ENCODE results near the gene ARHGAP4. TPM values are rescaled to one million over a fixed set of nuclear protein-coding genes. Genes with fewer than 3 reads are reported as not detected.

Gene ARHGAP4
- total and polyA plus RNA-seq, 2 experiments from 2014 or later = 6.2 to 6.4 TPM

DNA sequence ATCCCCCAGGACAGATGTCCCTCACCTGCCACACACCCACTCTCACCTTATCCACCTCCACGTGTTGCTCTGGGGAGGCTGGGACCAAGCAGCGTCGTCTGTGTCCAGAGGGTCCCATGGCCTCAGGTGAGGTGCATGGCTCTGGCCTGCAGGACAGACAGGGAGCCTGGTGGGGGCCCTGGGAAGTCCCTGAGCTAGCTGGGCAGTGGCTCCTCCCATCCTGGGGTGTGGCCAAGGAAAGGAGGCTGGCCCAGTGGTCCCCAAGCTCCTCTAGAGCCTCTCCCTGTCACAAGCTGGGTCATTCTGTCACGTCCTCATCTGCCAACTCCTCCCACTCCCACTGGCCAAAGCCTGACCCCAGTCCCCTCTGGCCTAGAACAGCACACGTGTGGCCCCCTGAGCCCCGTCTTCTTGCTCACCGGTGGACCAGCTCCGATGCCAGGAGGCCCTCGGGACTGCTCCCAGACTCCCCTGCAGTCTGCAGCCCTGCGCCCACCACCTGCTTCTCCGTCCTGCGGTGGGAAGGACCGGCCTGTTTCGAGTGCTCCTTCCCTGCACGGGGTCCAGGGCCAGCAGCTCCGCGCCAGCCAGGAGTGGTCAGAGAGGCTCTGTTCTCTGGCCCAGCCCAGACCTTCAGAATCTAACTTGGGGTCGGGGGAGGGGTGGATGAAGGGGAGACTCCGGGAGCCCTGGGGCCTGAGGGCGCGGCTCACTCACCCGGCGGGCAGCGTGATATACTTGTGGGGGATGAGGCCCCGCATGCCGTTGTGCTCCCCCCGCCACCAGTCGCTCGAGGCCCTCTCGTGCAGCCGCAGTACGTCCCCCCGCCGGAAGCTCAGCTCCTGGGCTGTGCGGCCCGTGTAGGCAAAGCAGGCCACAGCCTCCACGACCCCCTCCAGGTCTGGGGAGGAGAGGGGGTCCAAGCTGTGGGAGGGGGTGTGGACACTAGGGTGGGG lies 16.8 kb downstream of the ARHGAP4 start:
- TF ChIP-seq, protein P1, sequence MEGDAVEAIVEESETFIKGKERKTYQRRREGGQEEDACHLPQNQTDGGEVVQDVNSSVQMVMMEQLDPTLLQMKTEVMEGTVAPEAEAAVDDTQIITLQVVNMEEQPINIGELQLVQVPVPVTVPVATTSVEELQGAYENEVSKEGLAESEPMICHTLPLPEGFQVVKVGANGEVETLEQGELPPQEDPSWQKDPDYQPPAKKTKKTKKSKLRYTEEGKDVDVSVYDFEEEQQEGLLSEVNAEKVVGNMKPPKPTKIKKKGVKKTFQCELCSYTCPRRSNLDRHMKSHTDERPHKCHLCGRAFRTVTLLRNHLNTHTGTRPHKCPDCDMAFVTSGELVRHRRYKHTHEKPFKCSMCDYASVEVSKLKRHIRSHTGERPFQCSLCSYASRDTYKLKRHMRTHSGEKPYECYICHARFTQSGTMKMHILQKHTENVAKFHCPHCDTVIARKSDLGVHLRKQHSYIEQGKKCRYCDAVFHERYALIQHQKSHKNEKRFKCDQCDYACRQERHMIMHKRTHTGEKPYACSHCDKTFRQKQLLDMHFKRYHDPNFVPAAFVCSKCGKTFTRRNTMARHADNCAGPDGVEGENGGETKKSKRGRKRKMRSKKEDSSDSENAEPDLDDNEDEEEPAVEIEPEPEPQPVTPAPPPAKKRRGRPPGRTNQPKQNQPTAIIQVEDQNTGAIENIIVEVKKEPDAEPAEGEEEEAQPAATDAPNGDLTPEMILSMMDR (IDR thresholded peaks at IDR 0.05; ENCODE audit: poor library complexity) = no peak
- TF ChIP-seq EZH2phosphoT487 (IDR thresholded peaks at IDR 0.05; ENCODE audit: low read depth, severe bottlenecking, unreplicated experiment) (no peak), EZH2 (IDR thresholded peaks at IDR 0.05; ENCODE audit: borderline replicate concordance) (no peak)
- WGBS (ENCODE audit: low lambda C conversion rate, missing lambda C conversion rate) = 82% methylated on average over 24 of the region's 37 CpGs
- no peak overlapping the region for H2AFZ ChIP-seq
- H3K27me3 ChIP-seq = no peaks in the 10 kb centered on the region
- DNase-seq (ENCODE audit: low spot score) = no peak
- H3K9me2 ChIP-seq (replicated peaks; ENCODE audit: insufficient read depth) = no peaks in the 10 kb centered on the region
- no peak overlapping the region for H3K4me3 ChIP-seq
- H3K27ac ChIP-seq = no peak overlapping the region
- no peak overlapping the region for H3K4me2 ChIP-seq
- H3K9me3 ChIP-seq (ENCODE audit: low read depth) = no peaks in the 10 kb centered on the region
- no peaks in the 10 kb centered on the region for H4K20me1 ChIP-seq (ENCODE audit: insufficient read depth, poor library complexity, severe bottlenecking)
- H3K4me1 ChIP-seq (ENCODE audit: insufficient read depth) = no peaks in the 10 kb centered on the region
- no peaks in the 10 kb centered on the region for H3K36me3 ChIP-seq (replicated peaks; ENCODE audit: insufficient read depth, low read depth)
- H3K79me2 ChIP-seq = no peaks in the 10 kb centered on the region

DNA sequence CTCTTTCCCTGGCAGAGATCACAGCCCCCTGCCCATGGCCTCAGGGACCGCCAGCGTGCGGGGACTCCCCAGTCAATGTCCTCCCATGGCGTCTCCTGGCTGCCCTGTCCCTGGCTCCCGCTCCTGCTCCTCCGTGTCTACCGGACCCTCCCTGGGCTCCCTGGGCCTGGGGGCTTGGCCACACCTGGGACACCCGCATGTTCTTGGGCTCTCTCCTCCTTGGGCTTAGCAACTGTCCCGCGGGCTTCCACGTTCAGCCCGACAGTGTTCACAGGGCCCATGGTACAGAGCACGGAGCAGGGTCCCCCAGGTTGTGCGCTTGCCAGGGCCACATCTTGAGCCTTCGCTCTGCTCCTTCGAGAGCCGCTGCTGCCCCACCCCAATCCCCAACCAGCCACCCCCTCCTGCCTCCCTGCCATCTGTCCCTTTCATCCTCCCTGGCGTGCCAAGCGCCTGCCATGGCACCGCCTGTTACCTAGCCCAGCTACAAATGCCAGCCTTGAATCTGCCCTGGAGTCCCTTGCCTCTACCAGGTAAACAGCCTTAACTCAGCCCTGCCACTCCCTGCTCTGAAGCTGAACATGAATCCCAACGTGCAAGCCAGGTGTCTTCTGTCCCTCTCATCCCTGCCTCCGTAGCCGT lies 17.7 kb downstream of the ARHGAP4 start:
- Histone ChIP-seq H3K4me3 (no peak overlapping the region), H3K27me3 (no peaks in the 10 kb centered on the region), H4K20me1 (ENCODE audit: insufficient read depth, poor library complexity, severe bottlenecking) (no peaks in the 10 kb centered on the region), H3K79me2 (no peaks in the 10 kb centered on the region), H3K9me2 (replicated peaks; ENCODE audit: insufficient read depth) (no peaks in the 10 kb centered on the region), H3K4me2 (no peak overlapping the region), H2AFZ (no peak overlapping the region), H3K36me3 (replicated peaks; ENCODE audit: insufficient read depth, low read depth) (no peaks in the 10 kb centered on the region), H3K4me1 (ENCODE audit: insufficient read depth) (no peaks in the 10 kb centered on the region), H3K27ac (no peak overlapping the region), H3K9me3 (ENCODE audit: low read depth) (no peaks in the 10 kb centered on the region)
- DNase-seq (ENCODE audit: low spot score) = no peak
- TF ChIP-seq, protein P1 (IDR thresholded peaks at IDR 0.05; ENCODE audit: poor library complexity) = no peak
- WGBS (ENCODE audit: low lambda C conversion rate, missing lambda C conversion rate) = 90% methylated on average over 17 of the region's 23 CpGs

DNA sequence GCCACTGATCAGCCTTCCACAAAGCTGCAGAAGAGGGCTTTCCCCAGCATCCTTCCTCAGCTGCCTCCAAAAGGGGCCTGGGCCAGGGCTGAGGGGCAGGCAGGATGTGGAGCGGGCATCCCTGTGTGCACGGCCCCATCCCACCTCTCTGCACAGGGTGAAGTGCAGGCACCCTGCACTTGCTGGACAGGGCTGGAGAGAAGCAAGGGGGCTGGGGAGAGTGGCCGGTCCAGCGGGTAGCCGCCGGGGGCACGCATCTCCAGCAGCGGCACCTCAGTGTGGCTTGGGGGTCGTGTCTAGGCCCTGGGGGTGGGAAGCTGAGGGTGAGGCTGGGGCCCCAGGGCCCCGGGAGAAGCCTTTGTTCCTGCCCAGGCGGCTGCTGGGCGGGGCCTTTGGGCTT lies 18.6 kb downstream of the ARHGAP4 start:
- Histone ChIP-seq H3K36me3 (replicated peaks; ENCODE audit: insufficient read depth, low read depth) (no peaks in the 10 kb centered on the region), H2AFZ (no peak overlapping the region), H4K20me1 (ENCODE audit: insufficient read depth, poor library complexity, severe bottlenecking) (no peaks in the 10 kb centered on the region), H3K79me2 (no peaks in the 10 kb centered on the region), H3K4me3 (no peak overlapping the region), H3K27me3 (no peaks in the 10 kb centered on the region), H3K9me2 (replicated peaks; ENCODE audit: insufficient read depth) (no peaks in the 10 kb centered on the region), H3K4me1 (ENCODE audit: insufficient read depth) (no peaks in the 10 kb centered on the region), H3K9me3 (ENCODE audit: low read depth) (no peaks in the 10 kb centered on the region), H3K27ac (no peak overlapping the region), H3K4me2 (no peak overlapping the region)
- WGBS (ENCODE audit: low lambda C conversion rate, missing lambda C conversion rate) = 91% methylated on average over 9 of the region's 12 CpGs
- TF ChIP-seq, protein P1 (IDR thresholded peaks at IDR 0.05; ENCODE audit: poor library complexity) = no peak
- TF ChIP-seq EZH2 (IDR thresholded peaks at IDR 0.05; ENCODE audit: borderline replicate concordance) = no peak
- no peak for TF ChIP-seq EZH2phosphoT487 (IDR thresholded peaks at IDR 0.05; ENCODE audit: low read depth, severe bottlenecking, unreplicated experiment)
- DNase-seq (ENCODE audit: low spot score) = no peak
